Activated naive CD4-positive, alpha-beta T cell treated with anti-CD3 and anti-CD28 coated beads, Interleukin-2, amount 50 U/mL, for 16 hours (primary cell): Measurements from ENCODE around the gene LRRC47.
A peak's percentile ranks its signal among the peaks of the same experiment; 100 is the strongest.

Source experiments
- DNase-seq: peaks from one replicate; pipeline ENCODE4 v3.0.0-alpha.2; 2020

The LRRC47 gene

GRCh38 chr1:3796215-3797061, at the start of gene LRRC47:
LRRC47 (minus strand) TSS chr1:3796498; CDS start chr1:3796476, 22 bp downstream.
- DNase-seq, result peak; percentile 95

- no peak for DNase-seq
Observed at GRCh38 chr1:3842912-3843311, 46.6 kb upstream of the LRRC47 start.

- no peak for DNase-seq
Observed at GRCh38 chr1:3841491-3841890, 45.2 kb upstream of the LRRC47 start.

- DNase-seq, result no peak
Observed at GRCh38 chr1:3838788-3839187, 42.5 kb upstream of the LRRC47 start.

GRCh38 chr1:3837685-3838084, 41.4 kb upstream of the LRRC47 start:
- DNase-seq, result no peak

GRCh38 chr1:3837200-3837599, 40.9 kb upstream of the LRRC47 start:
- DNase-seq, result no peak

- DNase-seq, result no peak
Observed at GRCh38 chr1:3836421-3836820, 40.1 kb upstream of the LRRC47 start.

- no peak for DNase-seq
Observed at GRCh38 chr1:3834701-3835100, 38.4 kb upstream of the LRRC47 start.

- DNase-seq, result no peak
Observed at GRCh38 chr1:3831689-3832088, 35.4 kb upstream of the LRRC47 start.

- DNase-seq, result no peak
Observed at GRCh38 chr1:3828391-3828790, 32.1 kb upstream of the LRRC47 start.

GRCh38 chr1:3827813-3828307, 31.6 kb upstream of the LRRC47 start:
- no peak for DNase-seq

- no peak for DNase-seq
Observed at GRCh38 chr1:3825356-3825755, 29.1 kb upstream of the LRRC47 start.

GRCh38 chr1:3824650-3825049, 28.4 kb upstream of the LRRC47 start:
- no peak for DNase-seq

- no peak for DNase-seq
Observed at GRCh38 chr1:3822421-3822820, 26.1 kb upstream of the LRRC47 start.

- no peak for DNase-seq
Observed at GRCh38 chr1:3821908-3822307, 25.6 kb upstream of the LRRC47 start.

- no peak for DNase-seq
Observed at GRCh38 chr1:3821447-3821846, 25.1 kb upstream of the LRRC47 start.

- no peak for DNase-seq
Observed at GRCh38 chr1:3821004-3821403, 24.7 kb upstream of the LRRC47 start.

GRCh38 chr1:3820316-3820715, 24.0 kb upstream of the LRRC47 start:
- no peak for DNase-seq

- no peak for DNase-seq
Observed at GRCh38 chr1:3819771-3820200, 23.5 kb upstream of the LRRC47 start.

- no peak for DNase-seq
Observed at GRCh38 chr1:3817821-3818597, 21.7 kb upstream of the LRRC47 start.

- no peak for DNase-seq
Observed at GRCh38 chr1:3817138-3817740, 20.9 kb upstream of the LRRC47 start.

GRCh38 chr1:3816331-3817137, 20.2 kb upstream of the LRRC47 start:
- no peak for DNase-seq
